IMR-90 (cell line): ENCODE measurements around the gene TALDO1.

ENCODE experiments used
- POLR2A ChIP-seq: IDR thresholded peaks from 2 replicates; pipeline ENCODE4 v1.6.1; 2012; ENCODE audit warnings: mild to moderate bottlenecking, low read depth, low read length
- RAD21 ChIP-seq: IDR thresholded peaks from 2 replicates; pipeline ENCODE4 v1.6.1; 2012; ENCODE audit warnings: low read length, improper control_type of control experiment

DNA sequence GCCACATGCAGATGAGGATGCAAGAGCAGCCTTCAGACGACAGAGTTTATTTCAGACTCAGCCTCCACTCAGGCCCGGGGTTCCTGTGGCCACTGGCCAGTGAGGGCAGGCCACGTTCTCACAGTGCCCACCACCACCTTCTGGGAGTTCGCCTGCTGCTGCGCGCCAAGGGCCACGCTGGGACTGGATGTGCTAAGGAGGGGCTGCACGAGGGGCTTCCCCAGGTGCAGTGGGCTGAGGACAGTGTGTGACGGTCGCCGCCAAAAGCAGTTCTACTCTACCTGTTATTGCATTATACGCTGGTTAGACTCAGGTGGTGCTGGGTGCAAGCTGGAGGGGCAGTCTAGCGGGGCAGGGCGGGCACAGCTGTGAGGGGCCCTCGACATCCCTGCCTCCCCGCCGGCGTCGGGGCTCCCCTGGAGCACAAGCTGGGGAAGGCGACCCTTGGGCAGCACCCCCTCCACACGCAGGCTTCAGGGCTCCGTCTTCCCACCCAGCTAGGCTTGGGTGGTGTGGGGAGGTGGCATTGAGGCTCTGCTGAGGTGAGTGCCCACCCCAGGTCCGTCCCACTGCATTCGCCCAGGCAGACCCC is 39.9 kb downstream of the TALDO1 start:
- TF ChIP-seq RAD21 (no peak), POLR2A (no peak)
